ENCODE results near the gene BCL6B.

DNA sequence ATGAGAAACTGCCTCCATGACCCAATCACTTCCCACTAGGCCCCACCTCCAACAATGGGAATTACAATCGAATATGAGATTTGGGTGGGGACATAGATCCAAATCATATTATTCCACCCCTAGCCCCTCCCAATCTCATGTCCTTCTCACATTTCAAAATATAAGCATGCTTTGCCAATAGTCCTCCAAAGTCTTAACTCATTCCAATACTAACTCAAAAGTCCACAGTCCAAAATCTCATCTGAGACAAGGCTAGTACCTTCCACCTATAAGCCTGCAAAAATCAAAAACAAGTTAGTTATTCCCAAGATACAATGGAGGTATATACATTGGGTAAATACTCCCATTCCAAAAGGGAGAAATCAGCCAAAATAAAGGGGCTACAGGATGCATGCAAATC lies 44.3 kb downstream of the BCL6B start:
- TF ChIP-seq, protein P1, sequence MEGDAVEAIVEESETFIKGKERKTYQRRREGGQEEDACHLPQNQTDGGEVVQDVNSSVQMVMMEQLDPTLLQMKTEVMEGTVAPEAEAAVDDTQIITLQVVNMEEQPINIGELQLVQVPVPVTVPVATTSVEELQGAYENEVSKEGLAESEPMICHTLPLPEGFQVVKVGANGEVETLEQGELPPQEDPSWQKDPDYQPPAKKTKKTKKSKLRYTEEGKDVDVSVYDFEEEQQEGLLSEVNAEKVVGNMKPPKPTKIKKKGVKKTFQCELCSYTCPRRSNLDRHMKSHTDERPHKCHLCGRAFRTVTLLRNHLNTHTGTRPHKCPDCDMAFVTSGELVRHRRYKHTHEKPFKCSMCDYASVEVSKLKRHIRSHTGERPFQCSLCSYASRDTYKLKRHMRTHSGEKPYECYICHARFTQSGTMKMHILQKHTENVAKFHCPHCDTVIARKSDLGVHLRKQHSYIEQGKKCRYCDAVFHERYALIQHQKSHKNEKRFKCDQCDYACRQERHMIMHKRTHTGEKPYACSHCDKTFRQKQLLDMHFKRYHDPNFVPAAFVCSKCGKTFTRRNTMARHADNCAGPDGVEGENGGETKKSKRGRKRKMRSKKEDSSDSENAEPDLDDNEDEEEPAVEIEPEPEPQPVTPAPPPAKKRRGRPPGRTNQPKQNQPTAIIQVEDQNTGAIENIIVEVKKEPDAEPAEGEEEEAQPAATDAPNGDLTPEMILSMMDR (IDR thresholded peaks at IDR 0.05; ENCODE audit: low read length) = no peak
- no peak for TF ChIP-seq EZH2phosphoT487 (IDR thresholded peaks at IDR 0.05; ENCODE audit: low read length)
